Caki2 (cell line): ENCODE results near the gene PADI2. TPM values are rescaled to one million over a fixed set of nuclear protein-coding genes. Genes with fewer than 3 reads are reported as not detected.

Experiments
- DNase-seq: peaks from one replicate; pipeline ENCODE4 v3.0.0-alpha.2; 2015; ENCODE audit warnings: low read depth
- in situ Hi-C: cut with HindIII; loops from 2 replicates; pipeline ENCODE4 v1.10.0; 2016; ENCODE audit warnings: low sequenced_read_pairs, low pct_unique_long_range_greater_than_20kb, mixed read lengths
- total RNA-seq: library from RNA; depleted of rRNA; stranded (reverse); fragments of >200 nt; shearing (Covaris generic); gene quantifications from 2 replicates; pipeline ENCODE4 v1.2.3, GENCODE V29; 2014; ENCODE audit warnings: low replicate concordance; rRNA removed

The PADI2 gene
- 0.20 TPM in 1 of 2 replicates, not detected in the other for total RNA-seq

- in situ Hi-C loops, result no loop called here
- peak; percentile 52 for DNase-seq
Measured at GRCh38 chr1:17119076-17119772, at the start of gene PADI2. PADI2 (minus strand) TSS chr1:17119451; CDS start chr1:17119371, 80 bp downstream.

- peak; percentile 97 for DNase-seq
Measured at GRCh38 chr1:17168091-17168876, 49.0 kb upstream of the PADI2 start.

GRCh38 chr1:17167786-17168090 is 48.5 kb upstream of the PADI2 start:
- in situ Hi-C loops, result no loop called here
- DNase-seq, result no peak

More at GRCh38 chr1:17168091-17168876, 49.0 kb upstream of the PADI2 start:
- in situ Hi-C loops, result no loop called here

GRCh38 chr1:17167041-17167785 is 48.0 kb upstream of the PADI2 start:
- in situ Hi-C loops, result no loop called here
- DNase-seq, result peak; percentile 42

- in situ Hi-C loops, result no loop called here
- DNase-seq, result no peak
Measured at GRCh38 chr1:17165823-17166222, 46.6 kb upstream of the PADI2 start.

GRCh38 chr1:17163789-17164666 is 44.8 kb upstream of the PADI2 start:
- DNase-seq, result no peak
- in situ Hi-C loops, result no loop called here

DNA sequence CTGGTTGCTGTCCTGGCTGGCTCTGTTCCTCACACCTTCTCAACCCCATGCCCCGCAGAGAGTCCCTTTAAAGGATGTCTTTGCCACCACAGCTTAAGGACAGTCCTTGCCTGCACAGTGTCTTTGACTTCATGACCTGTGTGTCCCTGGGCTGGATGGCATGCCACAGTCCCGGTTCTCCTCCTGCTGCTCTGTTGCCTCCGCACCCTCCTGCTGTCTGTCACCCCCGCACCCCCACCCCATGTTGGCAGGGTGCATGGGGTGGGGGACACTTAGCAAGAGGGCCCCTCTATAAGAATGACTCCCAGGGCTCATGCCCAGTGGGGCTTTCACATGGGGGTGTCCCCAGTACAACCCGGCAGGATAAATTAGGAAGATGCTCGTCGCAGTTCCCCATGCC is 44.1 kb upstream of the PADI2 start:
- DNase-seq, result no peak
- in situ Hi-C loops, result no loop called here

- in situ Hi-C loops, result no loop called here
- DNase-seq, result peak; percentile 77
Measured at GRCh38 chr1:17162941-17163340, 43.7 kb upstream of the PADI2 start.

DNA sequence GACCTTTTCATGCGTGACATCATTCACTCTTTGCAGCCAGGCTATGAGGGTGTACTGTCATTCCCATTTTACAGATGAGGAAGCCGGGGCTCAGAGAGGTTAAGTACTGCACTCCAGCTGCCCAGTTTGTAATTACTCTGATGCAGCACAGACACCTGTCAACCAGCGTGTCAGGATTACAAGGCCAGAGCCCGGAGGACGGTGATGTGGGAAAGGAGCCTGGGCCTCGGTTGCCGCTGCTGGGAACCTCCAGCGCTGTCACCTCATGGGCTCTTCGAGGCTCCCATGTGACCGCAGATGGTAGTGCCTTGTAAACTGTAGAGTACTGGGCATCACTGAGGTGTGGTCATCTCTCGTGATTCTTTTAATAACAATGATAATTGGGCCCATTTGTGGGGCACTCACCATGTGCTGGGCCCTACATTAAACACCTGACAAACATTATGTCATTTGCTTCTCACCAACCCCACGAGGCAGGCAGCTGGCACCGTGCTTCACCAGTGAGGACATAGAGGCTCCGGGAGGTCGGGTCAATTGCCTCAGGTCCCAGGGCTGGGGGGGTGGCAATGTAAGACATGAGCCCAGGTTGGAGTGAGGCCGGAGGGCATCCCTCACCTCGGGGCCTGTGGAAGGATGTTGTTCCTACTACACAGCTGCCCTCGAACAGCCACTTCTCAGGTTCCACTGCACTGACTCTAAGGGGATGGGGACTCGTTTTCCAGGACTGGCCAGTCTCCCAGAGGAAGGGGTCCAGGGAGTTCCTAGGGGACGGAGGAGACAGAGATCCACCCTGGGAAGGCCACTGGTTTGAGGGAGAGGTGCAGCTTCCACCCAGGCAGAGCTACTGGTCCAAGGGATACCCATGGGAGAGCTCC is 42.9 kb upstream of the PADI2 start:
- no peak for DNase-seq
- in situ Hi-C loops, result no loop called here

DNA sequence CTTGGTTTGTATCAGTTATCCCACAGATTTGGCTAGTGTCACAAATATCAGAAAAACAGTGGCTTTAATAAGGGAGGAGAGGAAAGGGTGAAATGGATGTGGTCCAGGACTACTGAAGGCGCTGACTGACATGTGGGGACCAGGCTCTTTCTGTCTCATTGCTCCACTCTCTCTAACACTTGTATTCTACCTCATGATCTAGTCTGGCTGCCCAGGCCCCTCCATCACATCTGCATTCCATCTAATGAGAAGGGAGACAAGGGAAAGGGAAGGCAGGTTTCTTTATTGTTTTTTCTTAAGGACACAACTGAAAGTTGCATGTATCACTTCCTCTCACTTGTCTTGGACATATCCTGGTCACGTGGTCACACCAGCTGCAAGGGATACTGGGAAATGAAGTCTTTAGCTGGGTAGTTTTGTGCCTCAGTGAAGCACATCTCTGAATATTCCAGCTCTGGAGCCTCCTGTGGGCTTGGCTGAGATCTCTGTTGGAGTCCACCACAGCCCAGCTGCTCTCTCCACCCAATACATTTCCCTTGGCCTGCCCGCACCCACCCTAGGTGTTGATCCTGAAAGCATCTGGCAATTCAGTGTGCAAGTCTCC is 42.0 kb upstream of the PADI2 start:
- in situ Hi-C loops, result no loop called here
- no peak for DNase-seq

GRCh38 chr1:17158961-17159360 is 39.7 kb upstream of the PADI2 start:
- DNase-seq, result no peak

DNA sequence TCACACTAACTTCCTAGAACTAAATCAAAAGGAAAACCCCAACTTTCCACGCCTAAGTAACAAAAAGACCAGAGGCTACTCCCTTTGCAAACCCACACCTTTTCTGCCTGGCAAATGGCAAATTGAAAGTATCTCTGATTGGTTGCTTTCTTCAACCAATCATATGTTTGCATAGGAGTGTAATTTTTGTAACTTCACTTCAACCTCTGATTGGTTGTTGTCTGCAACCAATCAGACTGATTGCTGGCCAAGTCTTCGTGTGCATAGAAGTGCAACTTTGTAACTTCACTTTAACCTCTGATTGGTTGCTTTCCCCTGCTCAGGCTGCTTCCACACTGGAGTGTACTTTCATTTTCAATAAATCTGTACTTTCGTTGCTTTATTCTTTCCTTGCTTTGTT is 36.9 kb upstream of the PADI2 start:
- in situ Hi-C loops, result no loop called here
- peak; percentile 35 for DNase-seq

More at GRCh38 chr1:17158961-17159360, 39.7 kb upstream of the PADI2 start:
- in situ Hi-C loops, result no loop called here

GRCh38 chr1:17155257-17155920 is 36.1 kb upstream of the PADI2 start:
- DNase-seq, result no peak
- in situ Hi-C loops, result no loop called here

DNA sequence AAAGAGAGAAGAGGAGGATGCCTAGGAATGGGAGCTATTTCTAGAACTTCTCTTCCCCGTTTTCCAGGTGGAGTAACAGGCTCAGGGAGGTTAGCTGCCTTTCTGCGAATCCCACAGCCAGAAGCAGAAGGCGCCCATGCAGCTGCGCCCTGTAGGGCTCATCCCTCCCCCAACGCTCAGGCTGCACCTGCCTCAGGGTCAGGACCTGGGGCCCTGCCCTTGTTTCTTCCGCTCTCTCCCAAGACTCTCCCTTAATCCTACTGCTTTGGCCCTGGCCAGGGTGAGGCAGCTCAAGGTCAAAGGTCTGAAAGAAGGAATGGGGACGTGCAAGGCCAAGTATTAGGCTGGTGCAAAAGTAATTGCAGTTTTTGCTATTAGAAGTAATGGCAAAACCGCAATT is 30.5 kb upstream of the PADI2 start:
- in situ Hi-C loops, result no loop called here
- DNase-seq, result no peak

DNA sequence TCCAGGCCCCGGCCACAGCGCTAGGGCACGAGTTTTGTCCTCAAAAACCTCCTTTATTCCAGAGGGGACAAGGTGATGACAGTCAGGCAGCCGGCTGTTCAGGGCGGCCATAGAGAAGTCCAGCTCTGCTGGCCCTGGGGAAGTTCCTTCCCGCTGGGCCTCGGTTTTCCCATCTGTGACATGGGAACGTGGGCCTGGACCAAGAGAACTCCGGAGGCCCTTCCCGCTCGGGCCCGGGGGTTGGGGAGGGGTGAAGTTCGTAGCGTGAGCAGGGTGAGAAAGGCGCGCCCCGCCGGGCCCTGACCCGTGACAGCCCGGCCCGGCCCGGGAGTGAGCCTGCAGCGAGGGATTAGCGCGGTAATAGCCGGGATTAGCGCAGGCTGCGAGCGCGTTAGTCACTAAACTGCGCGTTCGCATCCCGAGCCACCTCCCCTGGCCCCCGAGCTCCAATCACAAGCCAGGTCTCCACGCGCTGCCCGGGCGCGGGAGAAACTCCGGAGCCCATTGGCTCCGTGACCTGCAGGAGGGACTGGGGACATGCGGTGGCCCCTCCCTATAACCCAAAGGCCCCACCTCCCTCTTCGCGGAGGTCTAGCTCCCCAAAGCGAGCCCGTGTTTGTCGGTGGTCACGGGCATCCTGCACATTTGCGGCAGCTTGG is 29.8 kb upstream of the PADI2 start:
- no peak for DNase-seq
- in situ Hi-C loops, result no loop called here

GRCh38 chr1:17145648-17146047 is 26.4 kb upstream of the PADI2 start:
- DNase-seq, result no peak
- in situ Hi-C loops, result no loop called here
